Measurements from ENCODE around the gene FAM209A. TPM values are rescaled to one million over a fixed set of nuclear protein-coding genes. Genes with fewer than 3 reads are reported as not detected.

FAM209A gene
- total RNA-seq, 2 donors from 2014 or later: 1.4 to 1.6 TPM

DNA sequence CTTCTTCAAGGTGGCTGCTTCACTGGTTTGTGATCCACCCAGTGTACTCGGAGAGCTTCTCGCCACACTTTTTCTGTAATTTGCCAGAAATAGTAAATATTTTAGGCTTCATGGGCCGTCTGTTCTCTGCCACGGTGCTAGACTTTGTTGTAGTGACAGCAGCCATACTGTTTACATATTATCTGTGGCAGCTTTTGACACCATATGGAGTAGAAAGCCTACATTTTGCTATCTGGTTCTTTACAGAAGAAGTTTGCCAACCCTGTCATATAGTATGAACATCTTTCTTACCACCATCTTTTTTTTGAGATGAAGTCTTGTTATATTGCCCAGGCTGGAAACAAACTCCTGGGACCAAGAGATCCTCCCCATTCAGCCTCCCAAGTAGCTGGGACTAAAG, 41.0 kb downstream of the FAM209A start:
- H3K4me1 Mint-ChIP-seq: no peaks in the 10 kb centered on the region
- H3K9me3 Mint-ChIP-seq: no peaks in the 10 kb centered on the region
- no peaks in the 10 kb centered on the region for H3K36me3 Mint-ChIP-seq (ENCODE audit: low read depth)
- no peak overlapping the region for H3K27ac Mint-ChIP-seq
- no peak overlapping the region for H3K4me3 Mint-ChIP-seq
- peaks cover 5% of the 10 kb centered on the region for H3K27me3 Mint-ChIP-seq
- ATAC-seq (replicated peaks): no peak

GRCh38 chr20:56566621-56567020, 42.1 kb downstream of the FAM209A start:
- ATAC-seq (replicated peaks): no peak
- Mint-ChIP-seq H3K4me3 (no peak overlapping the region), H3K27me3 (peaks cover 10% of the 10 kb centered on the region), H3K36me3 (ENCODE audit: low read depth) (no peaks in the 10 kb centered on the region), H3K27ac (no peak overlapping the region), H3K9me3 (no peaks in the 10 kb centered on the region), H3K4me1 (no peaks in the 10 kb centered on the region)

- ATAC-seq (replicated peaks): no peak
- Mint-ChIP-seq H3K9me3 (no peaks in the 10 kb centered on the region), H3K36me3 (ENCODE audit: low read depth) (no peaks in the 10 kb centered on the region), H3K27me3 (peaks cover 27% of the 10 kb centered on the region), H3K4me1 (no peaks in the 10 kb centered on the region), H3K27ac (no peak overlapping the region), H3K4me3 (no peak overlapping the region)
Measured at GRCh38 chr20:56570832-56571231, 46.3 kb downstream of the FAM209A start.

GRCh38 chr20:56572172-56572571, 47.6 kb downstream of the FAM209A start:
- no peak overlapping the region for H3K27ac Mint-ChIP-seq
- no peak for ATAC-seq (replicated peaks)
- peaks cover 31% of the 10 kb centered on the region for H3K27me3 Mint-ChIP-seq
- H3K36me3 Mint-ChIP-seq (ENCODE audit: low read depth): no peaks in the 10 kb centered on the region
- no peaks in the 10 kb centered on the region for H3K9me3 Mint-ChIP-seq
- no peaks in the 10 kb centered on the region for H3K4me1 Mint-ChIP-seq
- H3K4me3 Mint-ChIP-seq: no peak overlapping the region

- Mint-ChIP-seq H3K36me3 (ENCODE audit: low read depth) (no peaks in the 10 kb centered on the region), H3K27me3 (peaks cover 31% of the 10 kb centered on the region), H3K27ac (no peak overlapping the region), H3K4me3 (no peak overlapping the region), H3K4me1 (no peaks in the 10 kb centered on the region), H3K9me3 (no peaks in the 10 kb centered on the region)
- no peak for ATAC-seq (replicated peaks)
Measured at GRCh38 chr20:56573986-56574385, 49.4 kb downstream of the FAM209A start.

GRCh38 chr20:56574531-56575142, 50.1 kb downstream of the FAM209A start:
- Mint-ChIP-seq H3K4me3 (no peak overlapping the region), H3K36me3 (ENCODE audit: low read depth) (no peaks in the 10 kb centered on the region), H3K9me3 (no peaks in the 10 kb centered on the region), H3K4me1 (no peaks in the 10 kb centered on the region), H3K27me3 (peaks cover 31% of the 10 kb centered on the region), H3K27ac (no peak overlapping the region)
- no peak for ATAC-seq (replicated peaks)

DNA sequence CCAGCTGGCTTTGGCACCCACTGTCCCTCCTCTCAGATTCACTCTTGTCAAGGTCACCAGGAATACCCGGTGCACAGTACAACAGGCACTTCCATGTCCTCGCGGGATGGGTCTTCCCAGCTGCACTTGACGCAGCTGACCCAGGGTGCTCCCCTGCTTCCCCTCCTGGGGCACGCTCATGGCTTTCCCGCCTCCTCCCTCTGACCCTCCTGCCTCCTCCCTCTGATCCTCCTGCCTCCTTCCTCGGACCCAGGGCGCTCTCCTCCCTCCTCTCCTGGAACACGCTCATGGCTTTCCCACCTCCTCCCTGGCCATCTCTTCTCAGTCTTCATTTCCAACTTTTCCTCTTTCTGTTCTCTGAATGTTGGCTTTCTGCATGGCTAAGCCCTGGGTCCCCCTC, 50.6 kb downstream of the FAM209A start:
- H3K4me1 Mint-ChIP-seq: no peaks in the 10 kb centered on the region
- no peaks in the 10 kb centered on the region for H3K36me3 Mint-ChIP-seq (ENCODE audit: low read depth)
- no peaks in the 10 kb centered on the region for H3K9me3 Mint-ChIP-seq
- no peak for ATAC-seq (replicated peaks)
- no peak overlapping the region for H3K27ac Mint-ChIP-seq
- H3K4me3 Mint-ChIP-seq: no peak overlapping the region
- peaks cover 27% of the 10 kb centered on the region for H3K27me3 Mint-ChIP-seq

Other genes starting within 250 kb of the FAM209A start
- 1 to 10 TPM; 2.2 to 3.6 TPM for gene FAM210B, start 165.8 kb upstream of the FAM209A start, total RNA-seq
- 100 to 1,000 TPM in 1 of 2 donors, 10 to 100 TPM in 1; 86.3 to 112 TPM for gene AURKA, start 132.5 kb upstream of the FAM209A start, total RNA-seq
- gene CSTF1, start 132.1 kb upstream of the FAM209A start, total RNA-seq: 10 to 100 TPM; 71.2 to 76.5 TPM
- gene CASS4, start 112.5 kb upstream of the FAM209A start, total RNA-seq: 1 to 10 TPM; 5.1 to 9.4 TPM
- gene RTF2, start 56.1 kb upstream of the FAM209A start, total RNA-seq: 10 to 100 TPM; 62.4 to 80.0 TPM
- gene FAM209B, start 8.5 kb downstream of the FAM209A start, total RNA-seq: 1 to 10 TPM in 1 of 2 donors, under 1 TPM in 1; 0.74 to 1.5 TPM
- gene TFAP2C, start 104.6 kb downstream of the FAM209A start, total RNA-seq: not detected